Nephron (organoid): ENCODE data around the gene SLC25A46.
"Not testable (repeated sequence)": the region's sequence is repeated elsewhere in the genome, so short reads cannot be mapped to it uniquely, and the experiment has no call there.

Experiments
- H3K27ac Mint-ChIP-seq, 3 experiments: 2 replicates each; pipeline ENCODE4 v1.8.0; 2020; ENCODE audit warnings: mixed read lengths in 3 of 3, mild to moderate bottlenecking in 2 of 3, moderate library complexity in 1 of 3
- H3K27me3 Mint-ChIP-seq: 2 replicates; pipeline ENCODE4 v1.8.0; 2021; ENCODE audit warnings: low read depth, mild to moderate bottlenecking, moderate library complexity, mixed read lengths
- H3K36me3 Mint-ChIP-seq: 2 replicates; pipeline ENCODE4 v1.8.0; 2020; ENCODE audit warnings: low read depth, mixed read lengths
- H3K4me1 Mint-ChIP-seq: 2 replicates; pipeline ENCODE4 v1.8.0; 2020; ENCODE audit warnings: mixed read lengths
- H3K4me3 Mint-ChIP-seq, 3 experiments: 2 replicates each; pipeline ENCODE4 v1.8.0; 2020; ENCODE audit warnings: mild to moderate bottlenecking in 3 of 3, mixed read lengths in 3 of 3, moderate library complexity in 2 of 3
- H3K9me3 Mint-ChIP-seq: 2 replicates; pipeline ENCODE4 v1.8.0; 2020; ENCODE audit warnings: mixed read lengths
- CTCF ChIP-seq, 3 experiments: fragments of 200-600 bp; sonication (generic); IDR thresholded peaks; one replicate each; pipeline ENCODE4 v1.5.0; 2021; ENCODE audit warnings: antibody characterized with exemption in 3 of 3; ENCODE audit not compliant: unreplicated experiment in 3 of 3

SLC25A46 gene

GRCh38 chr5:110738812-110739651 is at the start of gene SLC25A46:
Gene SLC25A46, plus strand, starts transcription at chr5:110739007. Its CDS starts 113 bp downstream, at chr5:110739120.
- Mint-ChIP-seq H3K27ac (peak within 1 kb of the TSS; percentile 83 to 96 (median 93)), H3K27me3 (no peaks in the 10 kb centered on the region), H3K36me3 (no peaks in the 10 kb centered on the region), H3K4me3 (peak within 1 kb of the TSS; percentile 94 to 99 (median 97)), H3K4me1 (peaks cover 28% of the 10 kb centered on the region), H3K9me3 (no peaks in the 10 kb centered on the region)
- no peak for TF ChIP-seq CTCF (IDR thresholded peaks at IDR 0.05; ENCODE audit: unreplicated experiment in 3 of 3)

- H3K4me1 Mint-ChIP-seq, H3K4me3 Mint-ChIP-seq, H3K27me3 Mint-ChIP-seq, H3K36me3 Mint-ChIP-seq, H3K27ac Mint-ChIP-seq, H3K9me3 Mint-ChIP-seq: not testable (repeated sequence)
Measured at GRCh38 chr5:110690587-110690986, 48.2 kb upstream of the SLC25A46 start.

GRCh38 chr5:110692669-110693068 is 46.1 kb upstream of the SLC25A46 start:
- peaks cover 13% of the 10 kb centered on the region for H3K9me3 Mint-ChIP-seq
- H3K4me3 Mint-ChIP-seq, H3K4me1 Mint-ChIP-seq, H3K27me3 Mint-ChIP-seq, H3K27ac Mint-ChIP-seq, H3K36me3 Mint-ChIP-seq: not testable (repeated sequence)

GRCh38 chr5:110702300-110702699 is 36.5 kb upstream of the SLC25A46 start:
- TF ChIP-seq CTCF (IDR thresholded peaks at IDR 0.05; ENCODE audit: unreplicated experiment in 3 of 3), result no peak
- H3K4me1 Mint-ChIP-seq, result no peaks in the 10 kb centered on the region
- no peak overlapping the region for H3K4me3 Mint-ChIP-seq
- H3K27me3 Mint-ChIP-seq, result no peaks in the 10 kb centered on the region
- H3K9me3 Mint-ChIP-seq, result peaks cover 3% of the 10 kb centered on the region
- no peaks in the 10 kb centered on the region for H3K36me3 Mint-ChIP-seq
- no peak overlapping the region for H3K27ac Mint-ChIP-seq

GRCh38 chr5:110702704-110703103 is 36.1 kb upstream of the SLC25A46 start:
- H3K36me3 Mint-ChIP-seq, result no peaks in the 10 kb centered on the region

GRCh38 chr5:110703481-110703880 is 35.3 kb upstream of the SLC25A46 start:
- Mint-ChIP-seq H3K9me3 (no peaks in the 10 kb centered on the region), H3K27me3 (no peaks in the 10 kb centered on the region), H3K36me3 (no peaks in the 10 kb centered on the region), H3K4me1 (no peaks in the 10 kb centered on the region), H3K4me3 (no peak overlapping the region), H3K27ac (no peak overlapping the region)
- no peak for TF ChIP-seq CTCF (IDR thresholded peaks at IDR 0.05; ENCODE audit: unreplicated experiment in 3 of 3)

More at GRCh38 chr5:110702704-110703103, 36.1 kb upstream of the SLC25A46 start:
- H3K9me3 Mint-ChIP-seq, result no peaks in the 10 kb centered on the region
- no peaks in the 10 kb centered on the region for H3K4me1 Mint-ChIP-seq
- no peak for TF ChIP-seq CTCF (IDR thresholded peaks at IDR 0.05; ENCODE audit: unreplicated experiment in 3 of 3)
- no peak overlapping the region for H3K4me3 Mint-ChIP-seq
- H3K27ac Mint-ChIP-seq, result no peak overlapping the region
- H3K27me3 Mint-ChIP-seq, result no peaks in the 10 kb centered on the region

GRCh38 chr5:110705349-110705748 is 33.5 kb upstream of the SLC25A46 start:
- Mint-ChIP-seq H3K27me3 (no peaks in the 10 kb centered on the region), H3K27ac (no peak overlapping the region), H3K4me3 (no peak overlapping the region), H3K4me1 (no peaks in the 10 kb centered on the region), H3K9me3 (no peaks in the 10 kb centered on the region), H3K36me3 (no peaks in the 10 kb centered on the region)
- no peak for TF ChIP-seq CTCF (IDR thresholded peaks at IDR 0.05; ENCODE audit: unreplicated experiment in 3 of 3)
